AG04450 (cell line): ENCODE data around the gene FBXO10. TPM values are rescaled to one million over a fixed set of nuclear protein-coding genes. Genes with fewer than 3 reads are reported as not detected.

ENCODE experiments used
- CTCF ChIA-PET: fragments of 300-600, 350-600 bp; formaldehyde crosslinking; extraction: SDS; loops from one replicate; lab custom pipeline; 2022; ENCODE audit warnings: antibody characterized with exemption, inconsistent platforms; lab: Charles Lee
- POLR2A ChIA-PET: fragments of 350-600 bp; formaldehyde crosslinking; extraction: SDS; loops from one replicate; lab custom pipeline; 2021; ENCODE audit warnings: antibody characterized with exemption, inconsistent platforms; lab: Yijun Ruan, JAX
- DNase-seq: peaks from one replicate; pipeline ENCODE4 v3.0.0-alpha.2; 2011; ENCODE audit warnings: low read depth, low spot score
- H3K27ac ChIP-seq: one replicate; pipeline ENCODE4 v1.5.1; 2012; ENCODE audit warnings: low read depth, low read length, control low read depth
- H3K27me3 ChIP-seq: one replicate; pipeline ENCODE4 v1.6.0; 2012; ENCODE audit warnings: low read length; ENCODE audit not compliant: control insufficient read depth, insufficient read depth
- H3K4me3 ChIP-seq: 2 replicates; pipeline ENCODE4 v1.5.1; 2011; ENCODE audit warnings: mild to moderate bottlenecking, low read depth, low read length, control low read depth
- H3K9me3 ChIP-seq: 2 replicates; pipeline ENCODE4 v1.5.1; 2012; ENCODE audit warnings: low read length; ENCODE audit not compliant: control insufficient read depth, insufficient read depth
- CTCF ChIP-seq: IDR thresholded peaks from 2 replicates; pipeline ENCODE4 v1.5.1; 2011; ENCODE audit warnings: low read depth, low read length, control low read depth, inconsistent platforms
- polyA plus RNA-seq: library from polyadenylated mRNA; depleted of rRNA; stranded (reverse); fragments of >200 nt; gene quantifications from 2 replicates; pipeline ENCODE4 v1.2.3, GENCODE V29; 2011

Gene FBXO10
- polyA plus RNA-seq, 1 experiment = 9.7 TPM

GRCh38 chr9:37623267-37623666 lies 47.1 kb upstream of the FBXO10 start:
- POLR2A ChIA-PET = no interaction called here
- TF ChIP-seq CTCF = no peak
- no peak for DNase-seq
- Histone ChIP-seq H3K27me3 (peaks cover 29% of the 10 kb centered on the region), H3K4me3 (no peak overlapping the region), H3K27ac (no peak overlapping the region), H3K9me3 (no peaks in the 10 kb centered on the region)
- CTCF ChIA-PET = no interaction called here

DNA sequence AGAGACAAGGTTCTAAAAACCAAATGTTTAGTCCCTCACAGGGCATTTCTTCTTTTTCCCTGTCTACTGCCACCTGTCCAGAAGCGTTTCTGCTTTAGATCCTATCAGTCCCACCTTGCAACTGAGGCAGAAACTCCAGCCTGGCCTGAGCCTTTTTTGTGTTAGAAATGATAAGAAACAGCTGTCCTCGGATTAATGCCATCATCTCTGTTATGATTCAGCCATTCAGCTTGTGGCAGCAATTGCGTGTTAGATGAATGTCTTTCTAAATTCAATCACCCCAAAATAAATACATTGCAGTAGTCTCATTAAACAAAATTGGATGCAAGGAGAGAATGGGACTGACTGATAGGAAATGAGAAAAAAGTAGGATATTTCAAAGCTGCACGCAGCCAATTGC lies 46.3 kb upstream of the FBXO10 start:
- H3K4me3 ChIP-seq = no peak overlapping the region
- POLR2A ChIA-PET = no interaction called here
- H3K27ac ChIP-seq = no peak overlapping the region
- no peak for TF ChIP-seq CTCF
- CTCF ChIA-PET = no interaction called here
- peaks cover 25% of the 10 kb centered on the region for H3K27me3 ChIP-seq
- DNase-seq = no peak
- H3K9me3 ChIP-seq = no peaks in the 10 kb centered on the region

DNA sequence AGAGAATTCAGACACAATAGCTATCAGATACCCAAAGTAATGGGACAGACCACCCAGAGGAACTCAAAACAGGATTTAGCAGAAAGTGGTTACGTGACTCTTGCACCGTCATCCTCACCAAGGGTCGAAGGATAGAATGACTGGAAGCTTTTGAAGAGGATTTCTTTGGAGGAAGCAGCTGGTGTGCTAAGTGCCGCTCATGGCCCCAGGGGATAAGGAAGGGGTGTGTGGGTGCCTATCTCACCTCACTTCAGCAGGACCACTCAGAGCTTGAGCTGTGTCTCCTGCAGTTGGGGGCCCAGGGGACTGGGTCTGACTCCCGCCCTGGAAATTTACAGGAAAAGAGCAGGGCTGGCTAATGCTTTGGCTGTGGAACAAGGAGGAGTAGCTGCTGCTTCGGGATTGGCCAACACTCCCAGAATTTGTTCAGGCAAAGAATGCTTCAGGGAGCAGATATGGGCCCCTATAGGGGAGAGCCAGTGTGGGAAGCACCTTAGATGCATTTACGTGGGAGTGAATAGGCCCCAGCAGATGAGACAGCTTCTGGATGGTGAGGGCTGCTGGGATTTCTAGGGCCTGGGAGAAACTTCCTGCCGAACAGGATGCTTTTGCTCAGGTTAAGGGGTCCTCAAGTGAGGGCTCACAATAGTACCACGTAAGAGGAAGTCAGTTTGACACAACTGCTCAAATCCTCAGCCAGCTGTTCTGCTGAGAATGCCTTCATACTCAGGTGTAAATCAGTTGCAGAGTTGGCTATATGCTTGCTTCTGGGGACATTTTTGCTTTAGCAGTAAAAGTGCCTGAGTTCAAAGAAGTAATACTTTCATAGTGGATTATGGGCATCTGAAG lies 45.3 kb upstream of the FBXO10 start:
- no peak for DNase-seq
- Histone ChIP-seq H3K9me3 (no peaks in the 10 kb centered on the region), H3K4me3 (no peak overlapping the region), H3K27me3 (peaks cover 17% of the 10 kb centered on the region), H3K27ac (no peak overlapping the region)
- POLR2A ChIA-PET = no interaction called here
- CTCF ChIA-PET = no interaction called here
- no peak for TF ChIP-seq CTCF

DNA sequence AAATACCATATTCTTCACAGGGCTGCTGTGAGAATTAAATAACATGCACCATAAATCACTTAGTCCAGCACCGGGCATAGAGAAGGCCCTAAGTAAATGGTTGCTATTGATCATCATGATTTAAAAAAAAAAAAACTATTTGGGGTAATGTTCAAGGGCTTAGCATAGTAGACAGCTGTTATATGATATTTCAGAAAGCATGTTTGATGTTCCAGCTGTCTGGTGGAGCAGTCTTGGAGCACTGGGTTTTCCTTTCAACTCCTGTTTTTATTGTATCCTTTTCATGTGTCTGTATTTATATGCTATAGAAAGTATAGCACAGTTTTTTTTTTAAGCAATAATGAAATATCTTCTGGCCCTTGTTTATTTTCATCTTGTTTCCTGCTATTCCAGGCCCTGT lies 44.2 kb upstream of the FBXO10 start:
- no peak overlapping the region for H3K27ac ChIP-seq
- ChIA-PET CTCF (interaction anchor here (0.7 kb wide), 1 partner anchor 26 kb away, joined by 3 read pairs; no protein-coding TSS in a partner anchor), POLR2A (no interaction called here)
- peaks cover 13% of the 10 kb centered on the region for H3K27me3 ChIP-seq
- TF ChIP-seq CTCF = no peak
- H3K4me3 ChIP-seq = no peak overlapping the region
- DNase-seq = no peak
- no peaks in the 10 kb centered on the region for H3K9me3 ChIP-seq

DNA sequence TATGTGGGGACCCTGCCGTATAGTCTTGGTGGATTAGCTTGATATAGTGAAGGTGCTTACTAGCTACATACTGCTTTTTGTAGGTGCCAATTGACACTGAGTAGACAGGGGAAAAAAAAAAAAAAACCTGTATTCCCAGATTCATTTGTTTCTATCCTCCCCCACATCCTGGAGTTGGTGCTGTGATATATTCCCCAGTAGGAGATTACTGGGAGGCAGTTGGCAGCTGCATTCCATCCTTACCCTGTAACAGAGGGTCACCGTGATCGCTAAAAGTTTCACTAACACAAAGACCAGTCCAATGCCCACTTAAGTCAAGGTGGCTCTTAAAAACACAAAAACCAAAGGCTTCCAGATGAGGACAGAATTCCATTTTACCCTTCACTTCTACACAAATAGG lies 43.6 kb upstream of the FBXO10 start:
- H3K27ac ChIP-seq = no peak overlapping the region
- H3K27me3 ChIP-seq = peaks cover 9% of the 10 kb centered on the region
- no peak overlapping the region for H3K4me3 ChIP-seq
- no peak for DNase-seq
- POLR2A ChIA-PET = no interaction called here
- TF ChIP-seq CTCF = no peak
- H3K9me3 ChIP-seq = no peaks in the 10 kb centered on the region
- CTCF ChIA-PET = interaction anchor here (0.7 kb wide), 1 partner anchor 26 kb away, joined by 3 read pairs; no protein-coding TSS in a partner anchor
